ENCODE measurements around the gene CDKL5.

Gene CDKL5

DNA sequence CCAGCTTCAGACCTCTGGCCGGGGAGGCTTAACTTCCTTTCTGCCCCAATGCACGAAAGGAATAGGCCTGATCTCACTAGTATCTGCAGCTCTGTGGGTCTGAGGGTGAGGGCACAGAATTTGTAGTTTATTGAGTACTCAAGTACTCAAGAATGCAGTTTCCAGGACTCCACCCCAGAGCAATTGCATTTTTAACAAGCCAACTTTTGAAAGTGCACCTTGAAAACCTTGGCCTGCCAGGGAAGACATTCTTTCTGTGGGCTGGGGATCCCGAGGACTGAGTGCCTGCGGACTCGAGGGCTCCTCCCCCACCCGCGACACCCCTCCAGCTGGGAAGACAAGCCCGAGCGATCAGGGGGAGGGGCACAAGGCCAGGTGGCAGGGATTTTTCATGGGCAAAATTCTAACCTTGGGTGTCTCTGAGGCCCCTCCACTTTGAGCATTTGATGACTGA is 224.1 kb downstream of the CDKL5 start:
- DNase-seq (ENCODE audit: low read depth) = no peak

DNA sequence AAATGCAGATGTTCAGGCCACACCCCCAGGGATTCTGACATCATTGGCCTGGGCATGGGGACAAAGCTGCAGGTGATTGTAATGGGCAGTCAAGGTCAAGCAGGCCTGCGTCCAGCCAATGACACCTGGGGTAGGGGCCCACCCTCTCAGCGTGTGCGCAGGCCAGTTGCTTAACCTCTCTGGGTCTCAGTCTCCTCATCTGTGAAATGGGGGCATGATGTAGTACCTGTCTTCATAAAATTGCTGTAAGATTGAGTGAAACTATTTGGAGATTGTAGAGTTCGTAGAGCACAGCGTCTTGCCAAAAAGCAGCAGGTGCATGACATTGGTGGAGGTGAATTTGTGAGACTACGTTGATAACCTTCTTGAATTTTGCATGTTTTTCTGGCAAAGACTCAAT is 225.3 kb downstream of the CDKL5 start:
- no peak for DNase-seq (ENCODE audit: low read depth)

DNA sequence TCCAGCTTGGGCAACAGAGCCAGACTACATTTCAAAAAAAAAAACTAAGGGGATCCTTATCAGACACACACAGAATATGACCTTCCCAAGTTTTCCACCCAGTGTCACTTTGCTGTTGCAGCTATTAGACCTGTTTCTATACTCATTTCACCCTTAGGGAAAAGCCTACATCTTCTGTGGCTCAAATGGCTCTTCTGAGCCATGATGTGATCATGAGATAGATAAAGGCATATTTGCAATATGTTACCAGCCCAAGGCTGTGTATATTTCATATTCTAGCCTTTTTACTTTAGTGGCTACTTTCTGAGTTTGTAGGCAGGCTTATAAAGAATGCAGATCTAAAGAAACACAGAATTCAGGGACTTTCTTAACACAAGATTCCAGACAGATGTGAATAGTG is 227.2 kb downstream of the CDKL5 start:
- DNase-seq (ENCODE audit: low read depth) = no peak

DNA sequence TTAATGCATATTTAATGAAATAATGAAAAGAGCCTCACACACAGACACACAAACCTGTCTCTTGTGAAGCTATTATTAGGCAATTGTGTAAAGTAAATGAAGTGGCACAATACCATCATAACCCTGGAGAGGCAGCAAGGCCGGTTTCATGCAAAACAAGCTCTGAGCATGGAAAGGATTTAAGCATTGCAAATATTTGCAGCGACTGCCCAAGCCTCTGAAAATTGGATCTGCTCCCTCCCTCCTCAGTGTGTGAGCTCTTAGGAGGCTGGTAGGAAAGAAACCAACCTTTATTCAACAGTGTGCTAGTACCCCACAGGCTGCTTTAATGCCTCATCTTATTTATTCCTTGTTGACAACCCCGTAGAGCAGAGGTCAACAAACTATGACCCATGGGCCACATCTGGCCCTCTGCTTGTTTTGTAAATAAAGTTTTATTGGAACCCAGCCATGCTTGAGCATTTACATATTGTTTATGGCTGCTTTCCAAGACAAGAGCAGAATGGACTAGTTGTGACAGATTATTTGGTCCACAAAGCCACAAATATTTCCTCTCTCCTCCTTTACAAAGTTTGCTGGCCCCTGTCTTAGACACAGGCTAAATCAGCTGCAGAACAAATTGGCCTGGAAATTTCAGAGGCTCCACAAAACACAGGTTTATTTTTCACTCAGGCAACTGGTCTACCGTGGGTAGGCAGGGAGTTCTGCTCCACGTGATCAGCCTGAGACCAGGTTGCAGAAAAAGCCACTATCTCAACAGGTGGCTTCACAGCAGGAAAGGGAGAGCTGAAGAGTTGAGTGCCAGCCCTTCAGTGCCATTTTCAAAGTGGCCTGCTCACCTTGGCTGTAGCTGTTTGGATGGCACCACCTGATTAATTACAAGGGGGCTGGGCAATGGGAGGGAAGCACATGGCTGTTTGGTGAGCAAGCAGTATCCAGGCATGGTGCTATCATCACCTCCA is 229.7 kb downstream of the CDKL5 start:
- DNase-seq (ENCODE audit: low read depth) = no peak

DNA sequence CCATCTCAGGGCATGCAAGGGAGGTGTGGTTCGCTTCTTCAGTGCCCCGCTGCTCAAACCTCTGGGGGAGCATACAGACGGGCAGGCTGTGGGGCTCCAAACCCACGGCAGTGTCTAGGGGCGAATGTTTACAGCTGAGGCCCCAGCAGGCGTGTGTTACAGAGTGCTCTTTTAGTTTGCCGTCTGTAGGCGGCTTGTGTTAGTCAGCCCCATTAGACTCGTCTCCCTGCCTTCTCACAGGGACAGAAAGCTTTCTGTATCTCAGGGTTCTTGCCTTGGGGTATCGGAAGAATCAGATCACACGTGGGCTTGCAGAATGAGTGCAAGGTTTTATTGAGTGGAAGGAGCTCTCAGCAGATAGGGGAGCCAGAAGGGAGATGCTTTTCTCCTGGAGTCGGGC is 235.9 kb downstream of the CDKL5 start:
- DNase-seq (ENCODE audit: low read depth) = no peak

DNA sequence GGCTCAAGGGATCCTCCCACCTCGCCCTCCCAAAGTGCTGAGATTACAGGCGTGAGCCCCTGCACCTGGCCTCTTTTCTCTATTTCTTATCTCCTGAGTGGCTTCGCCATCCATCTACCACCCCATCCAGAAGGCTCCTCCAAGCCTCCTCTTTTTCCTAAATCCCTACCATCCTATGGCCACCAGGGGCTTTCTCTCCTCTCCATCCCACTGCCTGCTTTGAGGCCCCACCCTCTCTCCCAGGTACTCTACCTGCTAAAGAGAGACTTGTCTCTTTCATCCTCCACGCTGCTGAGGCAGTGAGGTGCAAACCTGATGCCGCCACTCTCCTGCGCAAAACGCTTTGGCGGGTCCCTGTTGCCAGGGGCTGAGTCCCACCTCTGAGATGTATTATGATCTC is 239.5 kb downstream of the CDKL5 start:
- no peak for DNase-seq (ENCODE audit: low read depth)

DNA sequence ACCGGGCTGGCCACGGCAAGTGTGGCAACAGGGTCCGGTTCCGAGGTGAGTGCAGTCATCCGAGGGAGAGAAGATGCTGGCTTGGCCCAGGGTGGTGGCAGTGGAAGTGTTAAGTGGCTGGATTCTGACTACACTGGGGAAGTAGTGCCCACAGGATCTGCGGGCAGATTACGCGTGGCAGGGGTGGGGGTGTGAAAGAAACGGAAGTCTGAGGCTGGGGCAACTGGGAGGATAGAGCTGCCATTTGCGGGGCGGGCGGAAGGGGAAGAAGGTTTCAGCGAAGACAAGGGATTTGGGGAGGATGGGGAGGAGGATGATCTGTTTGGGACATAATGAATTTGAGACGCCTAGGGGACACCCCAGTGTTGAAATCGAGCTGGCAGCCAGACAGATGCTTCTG is 241.2 kb downstream of the CDKL5 start:
- DNase-seq (ENCODE audit: low read depth) = no peak

DNA sequence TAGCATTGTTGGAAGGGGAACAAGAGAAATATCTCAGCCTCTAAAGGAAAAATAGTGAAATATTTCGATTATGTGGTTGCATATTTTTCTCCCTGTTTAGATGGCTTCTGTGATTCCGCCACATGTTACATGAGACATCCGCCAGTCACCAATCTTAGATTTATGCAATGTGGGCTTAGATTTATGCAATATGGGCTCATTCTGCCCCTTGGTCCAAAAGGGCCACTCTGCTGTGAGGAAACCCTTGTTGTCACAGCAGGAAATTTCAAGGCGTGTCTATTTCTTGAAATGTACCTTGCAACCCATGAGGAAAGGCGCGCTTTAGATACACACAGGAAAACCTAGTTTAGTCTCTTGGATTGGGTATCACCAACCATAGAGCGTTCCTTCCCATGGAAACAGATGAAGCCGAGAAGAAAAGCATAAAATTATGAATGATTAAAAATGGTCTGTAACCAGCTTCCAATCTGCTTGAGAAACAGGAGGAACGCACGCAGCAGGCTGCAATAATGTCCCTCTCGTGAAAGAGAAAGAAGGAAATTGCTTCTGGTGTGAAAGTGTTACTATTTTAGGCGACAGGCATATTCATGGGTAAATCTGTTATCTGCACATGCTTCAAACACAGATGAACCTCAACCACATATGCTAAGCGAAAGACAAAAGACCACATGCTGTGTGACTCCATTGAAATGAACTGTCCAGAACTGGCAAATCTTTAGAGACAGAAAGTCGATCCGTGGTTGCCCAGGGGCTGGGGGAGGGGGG is 242.8 kb downstream of the CDKL5 start:
- DNase-seq (ENCODE audit: low read depth) = no peak

DNA sequence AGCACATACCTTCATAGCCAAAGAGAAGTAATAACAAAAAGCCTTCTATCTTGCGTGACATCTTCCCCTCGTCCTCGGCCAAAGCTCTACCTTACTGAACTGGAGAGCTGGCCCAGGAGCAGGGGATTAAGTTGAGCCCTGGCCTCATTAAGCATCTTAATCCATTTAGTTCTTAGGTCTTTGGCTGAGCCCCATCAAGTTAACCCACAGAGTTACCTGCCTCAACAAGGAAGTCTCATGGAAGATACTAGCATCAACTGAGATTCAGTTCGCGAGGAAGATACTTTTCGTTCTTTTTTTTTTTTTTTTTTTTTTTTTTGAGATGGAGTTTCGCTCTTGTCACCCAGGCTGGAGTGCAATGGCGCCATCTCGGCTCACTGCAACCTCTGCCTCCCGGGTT is 246.6 kb downstream of the CDKL5 start, which contains the start of gene RS1:
TSS of gene RS1 (minus strand) at position 101 of the 400 bp plus-strand sequence. CDS start at position 61, 40 bp downstream.
- DNase-seq (ENCODE audit: low read depth) = no peak

DNA sequence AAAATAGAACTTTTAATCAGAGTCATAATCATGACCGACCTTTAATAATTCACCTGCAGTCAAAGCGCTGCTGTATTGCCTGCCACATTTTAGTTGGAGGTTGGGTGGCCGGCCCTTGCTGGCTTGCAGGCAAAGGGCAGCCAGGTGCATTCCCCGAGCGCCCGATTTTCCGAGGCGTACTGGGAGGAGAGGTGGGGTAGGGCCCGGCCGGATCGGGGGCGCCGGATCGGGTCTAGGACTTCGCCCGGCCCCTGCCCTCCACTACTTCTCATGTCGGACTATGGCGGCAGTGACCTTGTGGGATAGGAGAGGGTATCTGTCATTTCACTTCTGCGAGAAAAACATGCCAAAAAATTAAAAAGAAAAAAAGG is 249.0 kb downstream of the CDKL5 start:
- no peak for DNase-seq (ENCODE audit: low read depth)

DNA sequence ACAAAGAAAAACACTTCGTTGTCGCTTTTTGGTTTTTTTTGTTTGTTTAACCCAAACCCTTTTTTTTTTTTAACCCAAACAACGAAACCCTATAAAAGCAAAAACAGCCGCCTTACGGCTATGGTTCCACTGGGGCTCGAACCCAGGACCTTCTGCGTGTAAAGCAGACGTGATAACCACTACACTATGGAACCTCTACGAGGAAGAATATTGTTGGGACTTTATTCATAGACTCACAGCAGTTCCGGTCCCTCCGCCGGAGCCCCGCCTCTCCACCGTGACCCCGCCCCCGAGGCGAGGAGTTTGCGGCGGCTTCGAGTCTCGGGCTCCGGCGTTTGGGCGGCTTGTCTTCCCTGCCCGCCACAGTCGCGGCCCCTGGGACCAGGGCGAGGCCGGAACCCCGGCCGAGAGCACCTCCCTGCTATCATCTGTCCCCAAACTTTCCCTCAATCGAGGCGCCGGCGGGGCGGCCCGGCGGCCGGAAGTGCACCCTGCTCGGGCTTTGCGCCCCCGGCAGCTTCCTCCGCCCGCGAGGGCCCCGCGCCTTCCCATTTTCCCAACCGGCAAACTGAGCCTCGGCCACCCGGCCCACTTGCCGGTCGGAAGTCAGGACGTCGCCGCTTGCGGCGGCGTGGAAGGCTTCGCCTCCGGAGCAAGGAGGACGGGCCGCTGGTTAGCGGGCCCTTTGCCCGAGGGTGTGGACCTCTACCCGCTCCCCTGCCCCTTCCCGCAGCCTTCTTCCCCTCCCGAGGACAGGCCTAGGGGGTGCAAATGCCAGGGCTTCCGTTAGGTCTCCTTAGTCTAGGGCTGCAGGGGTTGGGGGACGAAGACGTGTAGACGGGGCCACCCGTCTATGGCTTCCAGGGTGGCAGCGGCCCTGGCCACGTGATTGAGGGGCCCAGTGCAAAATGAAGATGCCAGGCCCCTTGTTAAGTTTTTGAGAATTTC is 249.7 kb downstream of the CDKL5 start:
- peak; percentile 49 for DNase-seq (ENCODE audit: low read depth)

DNA sequence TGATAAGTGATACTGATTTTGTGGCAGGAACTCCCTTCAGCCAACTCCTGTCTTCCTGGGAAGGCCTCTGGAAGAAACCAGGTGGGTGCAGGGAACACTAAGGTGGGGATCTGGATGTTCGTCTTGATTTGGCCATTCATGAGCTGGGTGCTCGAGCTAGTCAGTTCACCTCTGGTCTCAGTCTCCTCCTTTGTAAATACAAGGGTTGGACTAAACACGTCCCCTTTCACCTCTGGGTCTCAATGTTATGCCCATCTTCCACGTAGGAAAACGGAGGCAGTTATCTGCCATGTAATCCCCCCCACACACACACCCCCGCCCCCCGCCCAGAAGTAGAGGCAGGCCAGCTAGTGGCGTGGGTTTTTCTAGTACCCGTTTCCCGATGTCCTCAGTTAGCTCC is 250.6 kb downstream of the CDKL5 start:
- no peak for DNase-seq (ENCODE audit: low read depth)

DNA sequence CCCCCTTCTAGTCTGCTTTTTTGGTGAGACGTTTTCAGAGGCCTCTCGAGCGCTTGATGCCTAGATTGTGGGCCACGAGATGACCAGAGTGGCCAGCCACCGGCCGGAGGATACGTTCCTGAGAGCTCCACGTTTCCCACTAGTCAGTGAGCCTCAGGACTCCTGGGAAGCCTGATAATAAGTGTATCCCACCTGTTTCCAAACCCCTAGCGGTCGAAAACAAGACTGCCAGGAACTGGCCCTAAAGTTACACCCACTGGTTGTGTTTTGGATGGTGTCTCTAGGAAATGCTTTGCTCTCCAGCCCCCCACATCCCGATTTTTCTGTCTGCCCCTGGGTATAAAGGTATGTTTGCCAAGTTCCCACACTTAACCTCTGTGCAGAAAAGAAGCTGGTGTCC is 251.1 kb downstream of the CDKL5 start:
- no peak for DNase-seq (ENCODE audit: low read depth)

DNA sequence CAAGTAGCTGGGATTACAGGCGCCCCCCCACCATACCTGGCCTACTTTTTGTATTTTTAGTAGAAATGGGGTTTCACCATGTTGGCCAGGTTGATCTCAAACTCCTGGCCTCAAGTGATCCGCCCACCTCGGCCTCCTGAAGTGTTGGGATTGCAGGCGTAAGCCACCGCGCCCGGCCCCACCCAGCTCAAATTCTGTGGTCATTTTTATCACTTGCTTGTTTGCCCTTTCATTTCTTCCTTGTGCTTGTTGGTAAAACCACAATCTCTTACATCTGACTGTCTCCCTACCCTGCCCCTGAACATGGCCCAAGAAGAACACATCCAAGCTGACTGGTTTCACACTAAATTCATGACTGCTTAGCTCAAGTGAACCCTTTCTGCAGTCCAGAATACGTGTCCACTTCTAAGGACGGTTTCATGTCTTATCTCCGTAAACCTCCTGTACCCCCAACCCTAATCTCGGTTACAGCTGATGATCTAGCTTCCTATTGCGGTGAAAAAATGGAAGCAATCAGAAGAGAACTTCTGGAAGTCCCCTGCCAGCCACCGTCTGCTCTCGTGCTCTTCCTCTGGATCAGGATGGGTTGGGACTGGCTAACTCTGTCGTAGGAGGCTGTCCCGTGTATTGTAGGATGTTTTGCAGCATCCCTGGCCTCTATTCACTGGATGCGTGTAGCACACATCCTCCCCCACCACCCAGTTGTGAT is 251.9 kb downstream of the CDKL5 start:
- DNase-seq (ENCODE audit: low read depth) = no peak

DNA sequence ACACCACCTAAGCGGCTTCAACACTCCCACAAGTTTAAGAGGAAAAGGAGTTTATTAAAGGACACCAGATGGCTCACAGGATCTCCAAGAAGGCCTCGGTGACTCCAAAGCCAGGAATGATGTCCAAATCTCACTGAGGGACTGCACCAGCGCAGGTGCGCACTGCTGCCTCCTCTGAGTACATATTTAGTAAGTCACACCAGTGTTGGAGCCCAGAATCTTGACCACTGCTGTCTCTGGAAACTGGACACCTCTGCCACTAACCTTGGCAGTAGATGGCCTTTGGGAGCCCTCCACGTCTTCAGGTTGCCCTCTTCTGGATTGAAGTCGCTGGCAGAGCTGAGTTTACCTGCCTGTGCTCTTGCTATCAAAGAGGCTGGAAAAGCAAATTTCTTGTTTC is 256.6 kb downstream of the CDKL5 start:
- DNase-seq (ENCODE audit: low read depth) = no peak

DNA sequence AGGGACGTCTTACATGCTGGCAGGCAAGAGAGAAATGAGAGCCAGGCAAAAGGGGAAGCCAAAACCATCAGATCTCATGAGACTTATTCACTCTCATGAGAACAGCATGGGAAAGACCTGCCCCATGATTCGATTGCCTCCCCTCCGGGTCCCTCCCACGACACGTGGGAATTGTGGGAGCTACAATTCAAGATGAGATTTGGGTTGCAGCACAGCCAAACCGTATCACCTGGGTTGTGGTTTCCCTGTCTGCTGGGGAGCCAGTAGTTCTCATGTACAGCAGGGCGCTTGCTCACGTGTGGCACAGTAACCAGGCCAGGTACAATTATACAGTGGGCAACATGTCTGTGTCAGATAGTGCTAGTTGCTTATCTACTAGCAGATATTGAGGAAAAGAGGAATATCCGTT is 257.6 kb downstream of the CDKL5 start:
- DNase-seq (ENCODE audit: low read depth) = no peak

DNA sequence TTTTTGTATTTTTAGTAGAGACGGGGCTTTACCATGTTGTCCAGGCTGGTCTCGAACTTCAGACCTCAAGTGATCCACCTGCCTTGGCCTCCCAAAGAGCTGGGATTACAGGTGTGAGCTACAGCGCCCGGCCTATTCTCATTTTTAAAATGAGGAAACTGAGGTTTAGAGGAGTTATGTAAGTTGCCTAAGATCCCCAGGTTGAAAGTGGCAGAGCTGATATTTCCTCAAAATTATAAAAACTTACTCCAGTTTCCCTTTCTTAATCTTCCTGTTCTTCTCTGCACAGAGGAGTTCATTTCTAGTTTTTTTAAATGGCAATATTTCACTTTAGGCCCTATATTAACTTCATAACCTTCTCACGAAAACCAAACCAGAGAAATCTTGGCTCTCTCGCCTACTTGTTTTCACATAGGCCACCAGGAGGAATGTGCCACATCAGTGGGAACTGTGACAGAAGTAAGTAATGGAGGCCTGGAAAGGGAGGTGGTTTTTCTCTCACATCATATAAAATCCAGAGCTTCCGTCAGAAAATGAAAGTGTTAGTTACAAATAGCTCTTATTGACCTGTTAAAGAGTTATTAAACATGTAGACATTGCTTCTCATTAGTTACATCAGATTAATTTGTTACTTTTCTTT is 262.6 kb downstream of the CDKL5 start:
- no peak for DNase-seq (ENCODE audit: low read depth)

DNA sequence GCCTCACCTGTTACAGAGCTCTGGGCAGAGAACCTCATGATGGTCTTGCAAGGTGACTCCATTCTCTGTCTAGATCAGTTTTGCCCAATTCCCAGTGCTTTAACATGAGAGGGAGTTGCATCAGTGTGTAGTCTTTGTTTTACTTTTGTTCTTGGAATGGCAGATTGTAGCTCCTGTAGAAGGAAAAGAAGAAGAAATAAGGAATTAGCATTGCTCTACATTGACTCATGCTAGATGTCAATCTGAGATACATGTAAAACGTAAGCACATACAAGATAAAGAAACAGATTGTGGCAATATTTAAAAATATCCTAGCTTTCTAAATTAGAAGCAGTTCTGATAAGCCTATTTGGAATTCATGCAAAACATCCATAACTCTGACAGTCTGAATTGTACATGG is 266.0 kb downstream of the CDKL5 start:
- DNase-seq (ENCODE audit: low read depth) = no peak

DNA sequence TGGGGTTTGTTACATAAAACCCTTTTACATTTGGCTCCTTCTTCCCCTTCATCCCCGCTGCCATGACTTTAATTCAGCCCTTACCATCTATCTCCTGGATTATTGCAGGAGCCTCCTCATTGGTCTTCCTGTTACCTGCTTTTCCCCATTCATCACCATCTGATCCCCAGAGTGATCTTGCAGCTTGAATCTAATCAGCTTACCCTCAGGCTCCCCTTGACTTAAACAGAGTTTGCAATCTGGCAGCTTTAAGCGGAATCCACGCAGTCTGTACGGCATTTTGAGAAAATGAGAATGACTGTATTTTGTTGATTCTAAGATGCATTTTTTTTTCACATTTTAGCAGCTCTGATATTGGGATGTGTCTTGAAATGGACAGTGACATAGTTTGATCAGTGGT is 267.1 kb downstream of the CDKL5 start:
- DNase-seq (ENCODE audit: low read depth) = no peak

DNA sequence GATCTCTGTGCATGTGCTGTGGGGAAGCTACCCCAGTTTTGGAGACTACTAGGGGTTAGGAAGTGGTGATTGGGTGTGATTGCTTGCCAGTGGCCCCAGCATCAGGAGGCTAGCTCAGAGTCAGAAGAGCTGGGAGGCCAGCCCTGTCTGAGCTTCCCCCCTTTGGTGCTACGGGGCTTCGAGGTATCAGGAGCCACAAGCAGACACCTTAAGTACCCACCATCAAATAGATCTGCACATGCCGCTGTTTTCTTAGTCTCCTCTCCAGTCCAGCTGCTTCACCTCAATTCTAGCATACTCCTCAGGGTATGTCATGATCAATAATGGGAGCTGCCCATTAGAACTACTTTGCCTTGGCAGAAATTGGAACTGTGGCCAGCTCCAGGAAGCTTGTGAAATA is 271.2 kb downstream of the CDKL5 start:
- DNase-seq (ENCODE audit: low read depth) = no peak
